Stomach (tissue), 4 donors: ENCODE results near the gene ZMIZ1.

Source experiments
- POLR2A ChIP-seq, 4 donors: fragments of 450-650 bp; IDR thresholded peaks; one replicate each; pipeline ENCODE4 v1.6.1; 2016; ENCODE audit warnings: antibody characterized with exemption in 4 of 4, control low read depth in 2 of 4, mild to moderate bottlenecking in 1 of 4, moderate library complexity in 1 of 4
- TF ChIP-seq, protein P1 (sequence below), 7 experiments: fragments of 450-650 bp in 4 of 7; fragments of 200-600 bp in 3 of 7; sonication (generic) in 3 of 7; IDR thresholded peaks; one replicate each; pipeline ENCODE4 v1.5.1; 2016 to 2019; ENCODE audit warnings: antibody characterized with exemption in 7 of 7, control low read depth in 2 of 7, mild to moderate bottlenecking in 1 of 7

- TF ChIP-seq, protein P1, sequence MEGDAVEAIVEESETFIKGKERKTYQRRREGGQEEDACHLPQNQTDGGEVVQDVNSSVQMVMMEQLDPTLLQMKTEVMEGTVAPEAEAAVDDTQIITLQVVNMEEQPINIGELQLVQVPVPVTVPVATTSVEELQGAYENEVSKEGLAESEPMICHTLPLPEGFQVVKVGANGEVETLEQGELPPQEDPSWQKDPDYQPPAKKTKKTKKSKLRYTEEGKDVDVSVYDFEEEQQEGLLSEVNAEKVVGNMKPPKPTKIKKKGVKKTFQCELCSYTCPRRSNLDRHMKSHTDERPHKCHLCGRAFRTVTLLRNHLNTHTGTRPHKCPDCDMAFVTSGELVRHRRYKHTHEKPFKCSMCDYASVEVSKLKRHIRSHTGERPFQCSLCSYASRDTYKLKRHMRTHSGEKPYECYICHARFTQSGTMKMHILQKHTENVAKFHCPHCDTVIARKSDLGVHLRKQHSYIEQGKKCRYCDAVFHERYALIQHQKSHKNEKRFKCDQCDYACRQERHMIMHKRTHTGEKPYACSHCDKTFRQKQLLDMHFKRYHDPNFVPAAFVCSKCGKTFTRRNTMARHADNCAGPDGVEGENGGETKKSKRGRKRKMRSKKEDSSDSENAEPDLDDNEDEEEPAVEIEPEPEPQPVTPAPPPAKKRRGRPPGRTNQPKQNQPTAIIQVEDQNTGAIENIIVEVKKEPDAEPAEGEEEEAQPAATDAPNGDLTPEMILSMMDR (IDR thresholded peaks at IDR 0.05), result no peak
- no peak for TF ChIP-seq POLR2A (IDR thresholded peaks at IDR 0.05)
Measured at GRCh38 chr10:79168210-79168609, 99.4 kb downstream of the ZMIZ1 start.
